Suprapubic skin (tissue), 4 donors: ENCODE data around the gene DPM1.

ENCODE experiments used
- CTCF ChIP-seq, 2 donors: fragments of 200-600 bp in 1 of 2; fragments of 450-650 bp in 1 of 2; sonication (generic) in 1 of 2; IDR thresholded peaks; one replicate each; pipeline ENCODE4 v1.5.1; 2016 to 2019; ENCODE audit warnings: antibody characterized with exemption in 2 of 2, mild to moderate bottlenecking in 1 of 2, moderate library complexity in 1 of 2
- EP300 ChIP-seq: sonication (generic); formaldehyde crosslinking; IDR thresholded peaks from one replicate; pipeline ENCODE4 v1.6.1; 2017; ENCODE audit warnings: antibody characterized with exemption
- POLR2A ChIP-seq, 2 donors: fragments of 450-650 bp; IDR thresholded peaks; one replicate each; pipeline ENCODE4 v1.6.1; 2017; ENCODE audit warnings: antibody characterized with exemption in 2 of 2, mild to moderate bottlenecking in 2 of 2, moderate library complexity in 2 of 2
- POLR2AphosphoS5 ChIP-seq, 3 donors: sonication (generic); formaldehyde crosslinking; IDR thresholded peaks; one replicate each; pipeline ENCODE4 v1.6.1; 2017; ENCODE audit warnings: antibody characterized with exemption in 3 of 3

GRCh38 chr20:50969435-50969834 lies 11.1 kb upstream of the DPM1 start:
- TF ChIP-seq CTCF (IDR thresholded peaks at IDR 0.05) (no peak), EP300 (no peak), POLR2AphosphoS5 (IDR thresholded peaks at IDR 0.05) (no peak), POLR2A (IDR thresholded peaks at IDR 0.05) (no peak)
